Neural progenitor cell (in vitro differentiated cells): ENCODE measurements around the gene ROPN1B. TPM values are rescaled to one million over a fixed set of nuclear protein-coding genes. Genes with fewer than 3 reads are reported as not detected.
"Not testable (repeated sequence)": the region's sequence is repeated elsewhere in the genome, so short reads cannot be mapped to it uniquely, and the experiment has no call there.

Experiments
- DNase-seq: peaks from one replicate; pipeline ENCODE4 v3.0.0-alpha.2; 2016; ENCODE audit warnings: low spot score
- H2AFZ ChIP-seq: fragments of 200-600 bp; sonication (generic); replicated peaks from 2 replicates; pipeline ENCODE4 v1.6.1; 2016; ENCODE audit warnings: antibody characterized with exemption
- H3F3A ChIP-seq: fragments of 200-600 bp; sonication (generic); 2 replicates; pipeline ENCODE4 v1.6.1; 2016; ENCODE audit warnings: antibody characterized with exemption, low read depth
- H3K27ac ChIP-seq: fragments of 200-600 bp; sonication (generic); 2 replicates; pipeline ENCODE4 v1.5.1; 2016; ENCODE audit warnings: mild to moderate bottlenecking
- H3K27me3 ChIP-seq: fragments of 200-600 bp; sonication (generic); 2 replicates; pipeline ENCODE4 v1.6.1; 2016; ENCODE audit warnings: mild to moderate bottlenecking, moderate library complexity
- H3K36me3 ChIP-seq: fragments of 200-600 bp; sonication (generic); 2 replicates; pipeline ENCODE4 v1.5.1; 2016
- H3K4me1 ChIP-seq: fragments of 200-600 bp; sonication (generic); 2 replicates; pipeline ENCODE4 v1.6.1; 2016; ENCODE audit warnings: mixed run types
- H3K4me2 ChIP-seq: fragments of 200-600 bp; sonication (generic); 2 replicates; pipeline ENCODE4 v1.6.1; 2016
- H3K4me3 ChIP-seq: fragments of 200-600 bp; sonication (generic); 2 replicates; pipeline ENCODE4 v1.5.1; 2016
- H3K79me2 ChIP-seq: fragments of 200-600 bp; sonication (generic); 2 replicates; pipeline ENCODE4 v1.6.1; 2016; ENCODE audit warnings: low read depth
- H3K9ac ChIP-seq: fragments of 200-600 bp; sonication (generic); 2 replicates; pipeline ENCODE4 v1.6.1; 2016
- H3K9me3 ChIP-seq: fragments of 200-600 bp; sonication (generic); 2 replicates; pipeline ENCODE4 v1.5.1; 2016; ENCODE audit warnings: low read depth
- H4K20me1 ChIP-seq: fragments of 200-600 bp; sonication (generic); 2 replicates; pipeline ENCODE4 v1.6.1; 2016; ENCODE audit warnings: low read depth
- H3K27ac Mint-ChIP-seq: 3 replicates; pipeline ENCODE4 v1.8.0; 2021; ENCODE audit warnings: mixed read lengths
- H3K27me3 Mint-ChIP-seq: 2 replicates; pipeline ENCODE4 v1.8.0; 2022; ENCODE audit warnings: low read depth, mild to moderate bottlenecking, inconsistent platforms, moderate library complexity, mixed read lengths; ENCODE audit not compliant: insufficient read depth
- H3K36me3 Mint-ChIP-seq: 3 replicates; pipeline ENCODE4 v1.8.0; 2021; ENCODE audit warnings: mixed read lengths
- H3K4me1 Mint-ChIP-seq: 3 replicates; pipeline ENCODE4 v1.8.0; 2021; ENCODE audit warnings: mixed read lengths
- H3K4me3 Mint-ChIP-seq: 3 replicates; pipeline ENCODE4 v1.8.0; 2021; ENCODE audit warnings: mild to moderate bottlenecking, moderate library complexity, mixed read lengths
- H3K9me3 Mint-ChIP-seq: 3 replicates; pipeline ENCODE4 v1.8.0; 2020; ENCODE audit warnings: mixed read lengths
- CTCF ChIP-seq: fragments of 200-600 bp; sonication (generic); IDR thresholded peaks from 2 replicates; pipeline ENCODE4 v1.5.1; 2017; ENCODE audit warnings: antibody characterized with exemption, mild to moderate bottlenecking
- total RNA-seq: library from RNA; depleted of rRNA; stranded (reverse); fragments of >200 nt; gene quantifications from 2 replicates; pipeline ENCODE4 v1.2.3, GENCODE V29; 2015; ENCODE audit warnings: low replicate concordance

Gene ROPN1B
- total RNA-seq, 1 donor from 2014 or later, result not detected

GRCh38 chr3:125928771-125929545 is 40.0 kb upstream of the ROPN1B start:
- not testable (repeated sequence) for H3K9me3 Mint-ChIP-seq, H3K36me3 Mint-ChIP-seq, H2AFZ ChIP-seq, H3K4me1 Mint-ChIP-seq, H3F3A ChIP-seq, H3K9me3 ChIP-seq, H3K27me3 Mint-ChIP-seq, H3K4me3 ChIP-seq, H3K27ac ChIP-seq, H3K79me2 ChIP-seq, H3K27me3 ChIP-seq, H3K9ac ChIP-seq, H3K4me1 ChIP-seq, H4K20me1 ChIP-seq, H3K36me3 ChIP-seq
- peak; percentile 63 for DNase-seq
- Mint-ChIP-seq H3K27ac (peak overlapping the region; percentile 15), H3K4me3 (peak overlapping the region; percentile 19)
- peak overlapping the region; percentile 13 for H3K4me2 ChIP-seq
- peak; percentile 73 for TF ChIP-seq CTCF

DNA sequence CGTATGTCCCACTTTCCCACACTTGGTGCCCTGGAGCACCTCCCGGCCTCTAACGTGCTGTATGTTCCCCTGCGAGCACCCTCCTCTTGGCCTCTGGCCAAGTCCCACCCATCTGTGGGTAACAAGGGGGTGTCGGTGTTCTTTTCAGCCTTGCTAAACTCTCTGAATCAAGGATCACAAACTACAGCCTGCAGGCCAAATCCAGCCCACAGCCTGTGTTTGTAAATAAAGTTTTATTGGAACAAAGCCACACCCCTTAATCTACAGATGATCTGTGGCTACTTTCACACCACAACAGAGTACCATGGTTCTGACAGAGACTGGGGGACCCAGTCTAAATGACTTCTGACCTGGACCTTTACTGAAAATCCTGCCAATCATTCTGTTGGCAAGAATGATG is 39.2 kb upstream of the ROPN1B start:
- not testable (repeated sequence) for H3K4me3 ChIP-seq, H3K79me2 ChIP-seq, H3K27me3 Mint-ChIP-seq, H3F3A ChIP-seq, H3K9ac ChIP-seq, H3K36me3 ChIP-seq, H3K9me3 Mint-ChIP-seq, H2AFZ ChIP-seq, H3K4me2 ChIP-seq, H3K4me3 Mint-ChIP-seq, H3K9me3 ChIP-seq, H3K27ac ChIP-seq, DNase-seq, H3K4me1 ChIP-seq, H4K20me1 ChIP-seq, H3K27me3 ChIP-seq, H3K4me1 Mint-ChIP-seq, H3K36me3 Mint-ChIP-seq
- peak overlapping the region; percentile 22 for H3K27ac Mint-ChIP-seq

GRCh38 chr3:125931355-125931880 is 37.6 kb upstream of the ROPN1B start:
- not testable (repeated sequence) for H3K4me2 ChIP-seq, H3F3A ChIP-seq, H3K79me2 ChIP-seq, H3K27me3 ChIP-seq, H3K4me1 ChIP-seq, DNase-seq, H3K27ac ChIP-seq, H3K36me3 ChIP-seq, H3K4me3 Mint-ChIP-seq, H3K9me3 Mint-ChIP-seq, H4K20me1 ChIP-seq, H3K9ac ChIP-seq, H3K27me3 Mint-ChIP-seq, H3K4me3 ChIP-seq, H3K9me3 ChIP-seq, H3K27ac Mint-ChIP-seq, H3K36me3 Mint-ChIP-seq, H2AFZ ChIP-seq
- H3K4me1 Mint-ChIP-seq, result peaks cover 13% of the 10 kb centered on the region

DNA sequence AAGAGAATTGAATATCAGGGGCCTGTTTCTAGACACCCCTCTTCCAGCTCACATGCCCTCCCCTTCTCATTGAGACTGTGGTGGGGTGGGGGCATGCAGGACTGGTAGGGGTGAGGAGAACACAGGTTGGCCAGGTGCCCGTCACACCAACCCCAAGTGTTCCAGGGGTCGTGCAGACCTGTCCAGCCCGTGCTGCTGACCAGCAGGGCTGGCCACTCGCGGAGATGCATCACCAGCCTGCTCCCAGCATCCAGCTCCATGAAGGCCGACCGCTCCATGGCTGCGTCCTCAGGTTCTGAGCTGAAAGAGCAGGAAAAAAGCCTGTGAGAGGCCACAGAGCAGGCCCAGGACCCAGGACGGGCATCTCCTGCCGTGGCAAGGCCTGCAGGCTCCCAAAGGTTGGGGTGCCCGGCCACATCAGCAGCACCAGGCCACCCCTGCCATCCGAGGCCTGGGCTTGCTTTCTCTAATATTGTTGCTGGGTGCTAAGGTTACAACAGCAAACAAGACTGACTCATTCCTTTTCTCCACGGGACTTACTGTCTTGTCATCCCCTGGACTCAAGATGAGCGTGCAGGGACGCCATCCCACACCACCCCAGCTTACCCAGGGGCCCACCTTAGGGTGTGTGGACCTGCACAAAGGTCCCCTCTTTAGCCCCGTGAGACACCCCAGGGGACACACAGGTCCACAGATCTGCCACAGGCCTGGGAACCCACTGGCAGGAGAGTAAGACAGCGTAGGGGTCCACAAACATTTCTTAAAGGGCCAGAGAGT is 35.4 kb upstream of the ROPN1B start:
- not testable (repeated sequence) for H3F3A ChIP-seq, H3K9ac ChIP-seq, H3K4me3 Mint-ChIP-seq, H3K27ac ChIP-seq, H3K4me2 ChIP-seq, H3K9me3 ChIP-seq, H3K9me3 Mint-ChIP-seq, H3K36me3 Mint-ChIP-seq, H3K4me3 ChIP-seq, H3K79me2 ChIP-seq, H3K27me3 ChIP-seq, DNase-seq, H3K36me3 ChIP-seq, H3K27ac Mint-ChIP-seq, H2AFZ ChIP-seq, H4K20me1 ChIP-seq, H3K27me3 Mint-ChIP-seq, H3K4me1 ChIP-seq
- peaks cover 15% of the 10 kb centered on the region for H3K4me1 Mint-ChIP-seq

DNA sequence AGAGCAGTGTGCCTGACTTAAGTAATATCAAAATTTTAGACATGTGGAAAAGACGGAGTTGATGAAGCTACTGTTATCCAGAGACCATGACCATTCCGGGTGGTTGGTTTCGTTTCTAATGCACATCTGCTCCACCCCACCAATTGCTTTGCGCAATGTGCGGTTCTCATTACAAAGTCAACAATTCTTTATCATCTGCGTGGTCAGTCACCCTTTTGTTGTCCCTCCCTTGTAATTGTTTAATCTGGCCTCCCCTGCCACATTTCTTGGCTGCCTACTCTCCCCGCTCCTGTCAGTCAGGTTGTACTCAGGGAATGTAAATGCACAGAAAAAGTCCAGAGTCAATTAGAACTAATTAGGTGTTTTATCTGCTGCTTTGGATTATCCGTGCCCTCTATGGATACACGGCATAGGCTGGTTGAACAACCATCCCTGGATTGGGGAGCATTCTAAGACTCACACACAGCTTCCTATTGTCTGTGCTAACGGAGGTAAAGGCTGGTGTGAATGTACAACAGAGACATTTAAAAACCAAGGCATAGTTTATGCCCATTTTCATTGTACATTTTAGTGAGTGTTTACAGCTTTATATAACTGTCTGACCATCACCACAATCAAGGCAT is 33.6 kb upstream of the ROPN1B start:
- H3K36me3 ChIP-seq, H3K4me1 Mint-ChIP-seq, H3K9me3 Mint-ChIP-seq, H3K4me1 ChIP-seq, H3K27ac ChIP-seq, H3K79me2 ChIP-seq, H3K4me2 ChIP-seq, DNase-seq, H3K27me3 ChIP-seq, H3F3A ChIP-seq, H3K27ac Mint-ChIP-seq, H3K4me3 ChIP-seq, H3K27me3 Mint-ChIP-seq, H3K9ac ChIP-seq, H4K20me1 ChIP-seq, H3K9me3 ChIP-seq, H3K4me3 Mint-ChIP-seq, H2AFZ ChIP-seq, H3K36me3 Mint-ChIP-seq: not testable (repeated sequence)
